Measurements from ENCODE around the gene ANKS1A. TPM values are rescaled to one million over a fixed set of nuclear protein-coding genes. Genes with fewer than 3 reads are reported as not detected.

ANKS1A gene
- total and polyA plus RNA-seq, 4 experiments from 2014 or later: 1.2 to 15.6 (median 9.4) TPM

GRCh38 chr6:34859951-34860350, 29.1 kb upstream of the ANKS1A start:
- DNase-seq: no peak
- peaks cover 42% of the 10 kb centered on the region for H3K36me3 ChIP-seq (ENCODE audit: insufficient read depth, low read length)
- intact Hi-C loops (cut with micrococcal nuclease): loop anchor here (10.0 kb wide), 1 partner anchor 285 kb away; the partner anchor contains the start of gene TCP11
- H3K4me1 ChIP-seq (ENCODE audit: insufficient read depth, low read length): no peaks in the 10 kb centered on the region
- no peak overlapping the region for H3K4me3 ChIP-seq (ENCODE audit: low read length in 2 of 2)
- Mint-ChIP-seq H3K9me3 (no peaks in the 10 kb centered on the region), H3K27ac (no peak overlapping the region), H3K27me3 (no peaks in the 10 kb centered on the region), H3K4me1 (no peaks in the 10 kb centered on the region), H3K36me3 (peaks cover 33 to 78% of the 10 kb centered on the region in 2 donors), H3K4me3 (no peak overlapping the region)
- no peaks in the 10 kb centered on the region for H3K27me3 ChIP-seq (ENCODE audit: insufficient read depth, low read length)
- CTCF ChIA-PET (ENCODE audit: partially characterized antibody): no interaction called here
- POLR2A ChIA-PET (ENCODE audit: partially characterized antibody): no interaction called here
- no peaks in the 10 kb centered on the region for H3K9me3 ChIP-seq (ENCODE audit: control insufficient read depth in 1 of 2, low read length in 2 of 2)
- H3K27ac ChIP-seq (ENCODE audit: low read depth, low read length): no peak overlapping the region

GRCh38 chr6:34860776-34861175, 28.3 kb upstream of the ANKS1A start:
- H3K9me3 ChIP-seq (ENCODE audit: control insufficient read depth in 1 of 2, low read length in 2 of 2): no peaks in the 10 kb centered on the region
- Mint-ChIP-seq H3K27ac (peak overlapping the region in 1 of 7 donors; percentile 21), H3K27me3 (no peaks in the 10 kb centered on the region), H3K9me3 (no peaks in the 10 kb centered on the region), H3K4me3 (no peak overlapping the region), H3K4me1 (no peaks in the 10 kb centered on the region), H3K36me3 (peaks cover 30 to 72% of the 10 kb centered on the region in 2 donors)
- ChIA-PET POLR2A (ENCODE audit: partially characterized antibody) (no interaction called here), CTCF (ENCODE audit: partially characterized antibody) (no interaction called here)
- H3K36me3 ChIP-seq (ENCODE audit: insufficient read depth, low read length): peaks cover 37% of the 10 kb centered on the region
- intact Hi-C loops (cut with micrococcal nuclease): loop anchor here (10.0 kb wide), 1 partner anchor 284 kb away; the partner anchor contains the start of gene TCP11
- no peak overlapping the region for H3K4me3 ChIP-seq (ENCODE audit: low read length in 2 of 2)
- no peak for DNase-seq
- no peaks in the 10 kb centered on the region for H3K27me3 ChIP-seq (ENCODE audit: insufficient read depth, low read length)
- H3K4me1 ChIP-seq (ENCODE audit: insufficient read depth, low read length): no peaks in the 10 kb centered on the region
- no peak overlapping the region for H3K27ac ChIP-seq (ENCODE audit: low read depth, low read length)

- H3K9me3 Mint-ChIP-seq: no peaks in the 10 kb centered on the region
- POLR2A ChIA-PET (ENCODE audit: partially characterized antibody): no interaction called here
- H3K27me3 ChIP-seq (ENCODE audit: insufficient read depth, low read length): no peaks in the 10 kb centered on the region
- H3K27ac ChIP-seq (ENCODE audit: low read depth, low read length): no peak overlapping the region
- no peaks in the 10 kb centered on the region for H3K4me1 ChIP-seq (ENCODE audit: insufficient read depth, low read length)
- intact Hi-C loops (cut with micrococcal nuclease): loop anchor here (10.0 kb wide), 1 partner anchor 281 kb away; the partner anchor contains the start of gene TCP11
- peak overlapping the region in 1 of 7 donors; percentile 42 for H3K27ac Mint-ChIP-seq
- no peaks in the 10 kb centered on the region for H3K4me1 Mint-ChIP-seq
- no peaks in the 10 kb centered on the region for H3K9me3 ChIP-seq (ENCODE audit: control insufficient read depth in 1 of 2, low read length in 2 of 2)
- no peaks in the 10 kb centered on the region for H3K27me3 Mint-ChIP-seq
- CTCF ChIA-PET (ENCODE audit: partially characterized antibody): no interaction called here
- peaks cover 5% of the 10 kb centered on the region for H3K36me3 ChIP-seq (ENCODE audit: insufficient read depth, low read length)
- H3K36me3 Mint-ChIP-seq: peaks cover 5 to 55% of the 10 kb centered on the region in 2 donors
- no peak overlapping the region for H3K4me3 Mint-ChIP-seq
- DNase-seq: no peak
- no peak overlapping the region for H3K4me3 ChIP-seq (ENCODE audit: low read length in 2 of 2)
Observed at GRCh38 chr6:34864007-34864406, 25.0 kb upstream of the ANKS1A start.

GRCh38 chr6:34865107-34865506, 23.9 kb upstream of the ANKS1A start:
- Histone ChIP-seq H3K27me3 (ENCODE audit: insufficient read depth, low read length) (no peaks in the 10 kb centered on the region), H3K4me3 (ENCODE audit: low read length in 2 of 2) (no peak overlapping the region), H3K27ac (ENCODE audit: low read depth, low read length) (no peak overlapping the region), H3K36me3 (ENCODE audit: insufficient read depth, low read length) (no peaks in the 10 kb centered on the region), H3K4me1 (ENCODE audit: insufficient read depth, low read length) (no peaks in the 10 kb centered on the region), H3K9me3 (ENCODE audit: control insufficient read depth in 1 of 2, low read length in 2 of 2) (no peaks in the 10 kb centered on the region)
- Mint-ChIP-seq H3K36me3 (peaks cover 2 to 52% of the 10 kb centered on the region in 2 donors), H3K4me1 (no peaks in the 10 kb centered on the region), H3K9me3 (no peaks in the 10 kb centered on the region), H3K4me3 (no peak overlapping the region), H3K27ac (peak overlapping the region in 1 of 7 donors; percentile 4), H3K27me3 (no peaks in the 10 kb centered on the region)
- ChIA-PET POLR2A (ENCODE audit: partially characterized antibody) (no interaction called here), CTCF (ENCODE audit: partially characterized antibody) (no interaction called here)
- intact Hi-C loops (cut with micrococcal nuclease): loop anchor here (10.0 kb wide), 1 partner anchor 280 kb away; the partner anchor contains the start of gene TCP11
- no peak for DNase-seq

- no peak overlapping the region for H3K27ac ChIP-seq (ENCODE audit: low read depth, low read length)
- ChIA-PET POLR2A (ENCODE audit: partially characterized antibody) (no interaction called here), CTCF (ENCODE audit: partially characterized antibody) (interaction anchor here (0.6 kb wide), 1 partner anchor 1258 kb away, joined by 3 read pairs; no protein-coding TSS in a partner anchor)
- peaks cover 8% of the 10 kb centered on the region for H3K36me3 ChIP-seq (ENCODE audit: insufficient read depth, low read length)
- intact Hi-C loops (cut with micrococcal nuclease): loop anchor here (10.0 kb wide), 1 partner anchor 278 kb away; the partner anchor contains the start of gene TCP11
- H3K9me3 Mint-ChIP-seq: no peaks in the 10 kb centered on the region
- H3K27ac Mint-ChIP-seq: no peak overlapping the region
- no peak for DNase-seq
- no peaks in the 10 kb centered on the region for H3K4me1 ChIP-seq (ENCODE audit: insufficient read depth, low read length)
- no peaks in the 10 kb centered on the region for H3K27me3 ChIP-seq (ENCODE audit: insufficient read depth, low read length)
- H3K36me3 Mint-ChIP-seq: peaks cover 4 to 58% of the 10 kb centered on the region in 2 donors
- no peaks in the 10 kb centered on the region for H3K9me3 ChIP-seq (ENCODE audit: control insufficient read depth in 1 of 2, low read length in 2 of 2)
- no peak overlapping the region for H3K4me3 Mint-ChIP-seq
- no peak overlapping the region for H3K4me3 ChIP-seq (ENCODE audit: low read length in 2 of 2)
- no peaks in the 10 kb centered on the region for H3K27me3 Mint-ChIP-seq
- H3K4me1 Mint-ChIP-seq: no peaks in the 10 kb centered on the region
Observed at GRCh38 chr6:34866509-34866908, 22.5 kb upstream of the ANKS1A start.

GRCh38 chr6:34867484-34867883, 21.6 kb upstream of the ANKS1A start:
- Mint-ChIP-seq H3K36me3 (peaks cover 7 to 64% of the 10 kb centered on the region in 2 donors), H3K27me3 (no peaks in the 10 kb centered on the region), H3K4me3 (no peak overlapping the region), H3K9me3 (no peaks in the 10 kb centered on the region), H3K27ac (no peak overlapping the region), H3K4me1 (no peaks in the 10 kb centered on the region)
- no peak overlapping the region for H3K27ac ChIP-seq (ENCODE audit: low read depth, low read length)
- intact Hi-C loops (cut with micrococcal nuclease): loop anchor here (10.0 kb wide), 1 partner anchor 277 kb away; the partner anchor contains the start of gene TCP11
- no peak for DNase-seq
- H3K36me3 ChIP-seq (ENCODE audit: insufficient read depth, low read length): peaks cover 13% of the 10 kb centered on the region
- CTCF ChIA-PET (ENCODE audit: partially characterized antibody): no interaction called here
- no peaks in the 10 kb centered on the region for H3K27me3 ChIP-seq (ENCODE audit: insufficient read depth, low read length)
- POLR2A ChIA-PET (ENCODE audit: partially characterized antibody): no interaction called here
- H3K9me3 ChIP-seq (ENCODE audit: control insufficient read depth in 1 of 2, low read length in 2 of 2): no peaks in the 10 kb centered on the region
- no peaks in the 10 kb centered on the region for H3K4me1 ChIP-seq (ENCODE audit: insufficient read depth, low read length)
- H3K4me3 ChIP-seq (ENCODE audit: low read length in 2 of 2): no peak overlapping the region

- intact Hi-C loops (cut with micrococcal nuclease): no loop called here
- POLR2A ChIA-PET (ENCODE audit: partially characterized antibody): no interaction called here
- H3K27ac Mint-ChIP-seq: peak overlapping the region in 1 of 7 donors; percentile 37
- H3K4me3 Mint-ChIP-seq: no peak overlapping the region
- no peaks in the 10 kb centered on the region for H3K4me1 Mint-ChIP-seq
- peaks cover 13 to 76% of the 10 kb centered on the region in 2 donors for H3K36me3 Mint-ChIP-seq
- Histone ChIP-seq H3K4me3 (ENCODE audit: low read length in 2 of 2) (no peak overlapping the region), H3K36me3 (ENCODE audit: insufficient read depth, low read length) (peaks cover 29% of the 10 kb centered on the region), H3K9me3 (ENCODE audit: control insufficient read depth in 1 of 2, low read length in 2 of 2) (no peaks in the 10 kb centered on the region), H3K4me1 (ENCODE audit: insufficient read depth, low read length) (no peaks in the 10 kb centered on the region), H3K27ac (ENCODE audit: low read depth, low read length) (no peak overlapping the region), H3K27me3 (ENCODE audit: insufficient read depth, low read length) (no peaks in the 10 kb centered on the region)
- no peak for DNase-seq
- H3K27me3 Mint-ChIP-seq: no peaks in the 10 kb centered on the region
- CTCF ChIA-PET (ENCODE audit: partially characterized antibody): no interaction called here
- no peaks in the 10 kb centered on the region for H3K9me3 Mint-ChIP-seq
Observed at GRCh38 chr6:34871853-34872252, 17.2 kb upstream of the ANKS1A start.

Measured in CD4-positive, alpha-beta memory T cell (primary cell).